RWPE2 (cell line): Measurements from ENCODE around the gene AP4B1.

Source experiments
- ATAC-seq: fragments of 200-7000 bp; cut with Tn5 transposase; 3 replicates; pipeline ENCODE4 v1.9.1; 2021; ENCODE audit warnings: low read depth
- DNase-seq: peaks from one replicate; pipeline ENCODE4 v3.0.0-alpha.2; 2020; ENCODE audit warnings: low spot score
- H3K27ac ChIP-seq: fragments of 450-650 bp; 2 replicates; pipeline ENCODE4 v1.5.1; 2017; ENCODE audit warnings: mild to moderate bottlenecking; ENCODE audit not compliant: poor library complexity, severe bottlenecking
- H3K27me3 ChIP-seq: fragments of 250-450 bp; sonication (Bioruptor Pico); 2 replicates; pipeline ENCODE4 v1.5.1; 2021; ENCODE audit warnings: mild to moderate bottlenecking, moderate library complexity; ENCODE audit not compliant: insufficient read depth, poor library complexity, severe bottlenecking
- H3K36me3 ChIP-seq: fragments of 250-450 bp; sonication (Bioruptor Pico); 2 replicates; pipeline ENCODE4 v1.5.1; 2020; ENCODE audit warnings: low read depth, mild to moderate bottlenecking, moderate library complexity
- H3K4me1 ChIP-seq: fragments of 250-450 bp; sonication (Bioruptor Pico); 2 replicates; pipeline ENCODE4 v1.5.1; 2021; ENCODE audit warnings: mild to moderate bottlenecking, moderate library complexity; ENCODE audit not compliant: insufficient read depth, poor library complexity, severe bottlenecking
- H3K4me3 ChIP-seq: fragments of 250-450 bp; sonication (Bioruptor Pico); 2 replicates; pipeline ENCODE4 v1.5.1; 2021; ENCODE audit warnings: mild to moderate bottlenecking, moderate library complexity; ENCODE audit not compliant: severe bottlenecking
- H3K9me3 ChIP-seq: fragments of 250-450 bp; sonication (Bioruptor Pico); 2 replicates; pipeline ENCODE4 v1.5.1; 2021; ENCODE audit warnings: mild to moderate bottlenecking, moderate library complexity; ENCODE audit not compliant: severe bottlenecking
- TF ChIP-seq, protein P1 (sequence below): fragments of 450-650 bp; IDR thresholded peaks from one replicate; pipeline ENCODE4 v1.5.1; 2017; ENCODE audit warnings: mild to moderate bottlenecking, moderate library complexity; ENCODE audit not compliant: poor library complexity, severe bottlenecking

Gene AP4B1

DNA sequence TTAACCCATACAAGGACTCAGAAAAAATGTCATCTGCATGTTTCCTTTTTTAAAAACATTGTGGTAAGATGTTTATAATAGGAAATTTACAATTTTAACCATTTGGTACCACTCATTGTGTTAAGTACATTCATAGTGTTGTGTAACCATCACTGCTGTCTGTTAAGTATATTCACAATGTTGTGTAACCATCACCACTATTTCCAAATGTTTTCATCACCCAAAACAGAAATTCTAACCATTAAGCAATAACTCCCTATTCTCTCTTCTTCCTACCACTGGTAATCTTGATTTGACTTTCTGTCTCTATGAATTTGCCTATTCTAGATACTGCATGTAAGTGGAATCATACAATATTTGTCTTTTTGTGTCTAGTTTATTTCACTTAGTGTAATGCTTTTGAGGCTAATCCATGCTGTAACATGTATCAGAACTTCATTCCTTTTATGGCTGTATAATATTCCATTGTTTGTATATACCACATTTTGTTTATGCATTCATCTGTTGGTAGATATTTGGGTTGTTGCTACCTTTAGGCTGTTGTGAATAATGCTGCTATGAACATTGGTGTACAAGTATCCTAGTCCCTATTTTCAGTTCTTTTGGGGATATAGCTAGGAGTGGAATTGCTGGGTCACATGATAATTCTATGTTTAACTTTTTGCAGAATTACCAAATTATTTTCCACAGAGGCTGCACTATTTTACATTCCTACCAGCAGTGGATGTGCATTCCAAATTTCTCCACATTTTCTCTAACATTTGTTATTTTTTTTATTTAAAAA is 38.6 kb upstream of the AP4B1 start:
- Histone ChIP-seq H3K36me3 (peaks cover 43% of the 10 kb centered on the region), H3K4me3 (no peak overlapping the region), H3K9me3 (peaks cover 3% of the 10 kb centered on the region), H3K27ac (no peak overlapping the region), H3K27me3 (no peaks in the 10 kb centered on the region), H3K4me1 (no peaks in the 10 kb centered on the region)
- ATAC-seq = no peak
- DNase-seq = no peak
- TF ChIP-seq, protein P1, sequence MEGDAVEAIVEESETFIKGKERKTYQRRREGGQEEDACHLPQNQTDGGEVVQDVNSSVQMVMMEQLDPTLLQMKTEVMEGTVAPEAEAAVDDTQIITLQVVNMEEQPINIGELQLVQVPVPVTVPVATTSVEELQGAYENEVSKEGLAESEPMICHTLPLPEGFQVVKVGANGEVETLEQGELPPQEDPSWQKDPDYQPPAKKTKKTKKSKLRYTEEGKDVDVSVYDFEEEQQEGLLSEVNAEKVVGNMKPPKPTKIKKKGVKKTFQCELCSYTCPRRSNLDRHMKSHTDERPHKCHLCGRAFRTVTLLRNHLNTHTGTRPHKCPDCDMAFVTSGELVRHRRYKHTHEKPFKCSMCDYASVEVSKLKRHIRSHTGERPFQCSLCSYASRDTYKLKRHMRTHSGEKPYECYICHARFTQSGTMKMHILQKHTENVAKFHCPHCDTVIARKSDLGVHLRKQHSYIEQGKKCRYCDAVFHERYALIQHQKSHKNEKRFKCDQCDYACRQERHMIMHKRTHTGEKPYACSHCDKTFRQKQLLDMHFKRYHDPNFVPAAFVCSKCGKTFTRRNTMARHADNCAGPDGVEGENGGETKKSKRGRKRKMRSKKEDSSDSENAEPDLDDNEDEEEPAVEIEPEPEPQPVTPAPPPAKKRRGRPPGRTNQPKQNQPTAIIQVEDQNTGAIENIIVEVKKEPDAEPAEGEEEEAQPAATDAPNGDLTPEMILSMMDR = no peak

DNA sequence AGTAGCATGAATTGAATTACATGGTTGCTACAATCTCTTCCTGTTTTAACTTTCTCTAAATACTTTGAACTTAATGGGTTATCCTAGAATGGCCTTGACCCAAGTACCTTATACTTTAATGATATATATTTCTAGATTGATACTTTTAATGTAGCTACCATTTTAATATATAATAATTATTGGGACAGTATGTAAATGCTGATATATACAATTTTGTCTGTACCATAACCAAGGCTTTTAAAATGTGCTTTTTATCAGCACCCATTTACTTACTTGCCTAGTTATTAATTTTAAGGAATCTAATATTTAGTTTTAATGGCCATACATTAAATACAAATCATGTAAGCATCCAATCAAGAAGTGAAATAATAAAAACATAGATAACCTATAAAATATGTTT is 37.9 kb upstream of the AP4B1 start:
- Histone ChIP-seq H3K4me3 (no peak overlapping the region), H3K36me3 (peaks cover 43% of the 10 kb centered on the region), H3K27ac (no peak overlapping the region), H3K27me3 (no peaks in the 10 kb centered on the region), H3K4me1 (no peaks in the 10 kb centered on the region), H3K9me3 (peaks cover 3% of the 10 kb centered on the region)
- DNase-seq = no peak
- TF ChIP-seq, protein P1 = no peak
- ATAC-seq = no peak

DNA sequence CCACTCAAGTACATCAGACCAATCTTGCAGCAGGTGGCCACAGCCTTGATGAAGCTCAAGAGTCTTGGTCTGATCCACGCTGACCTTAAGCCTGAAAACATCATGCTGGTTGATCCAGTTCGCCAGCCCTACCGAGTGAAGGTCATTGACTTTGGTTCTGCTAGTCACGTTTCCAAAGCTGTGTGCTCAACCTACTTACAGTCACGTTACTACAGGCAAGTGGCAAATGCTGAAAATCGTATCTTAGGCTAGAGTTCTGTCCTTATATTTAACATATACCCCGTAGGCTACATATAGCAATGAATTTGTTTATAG is 36.6 kb upstream of the AP4B1 start:
- no peak overlapping the region for H3K27ac ChIP-seq
- H3K4me1 ChIP-seq = peaks cover 3% of the 10 kb centered on the region
- no peak overlapping the region for H3K4me3 ChIP-seq
- peaks cover 43% of the 10 kb centered on the region for H3K36me3 ChIP-seq
- TF ChIP-seq, protein P1 = no peak
- H3K9me3 ChIP-seq = peaks cover 3% of the 10 kb centered on the region
- DNase-seq (no peak), ATAC-seq (no peak)
- H3K27me3 ChIP-seq = no peaks in the 10 kb centered on the region

DNA sequence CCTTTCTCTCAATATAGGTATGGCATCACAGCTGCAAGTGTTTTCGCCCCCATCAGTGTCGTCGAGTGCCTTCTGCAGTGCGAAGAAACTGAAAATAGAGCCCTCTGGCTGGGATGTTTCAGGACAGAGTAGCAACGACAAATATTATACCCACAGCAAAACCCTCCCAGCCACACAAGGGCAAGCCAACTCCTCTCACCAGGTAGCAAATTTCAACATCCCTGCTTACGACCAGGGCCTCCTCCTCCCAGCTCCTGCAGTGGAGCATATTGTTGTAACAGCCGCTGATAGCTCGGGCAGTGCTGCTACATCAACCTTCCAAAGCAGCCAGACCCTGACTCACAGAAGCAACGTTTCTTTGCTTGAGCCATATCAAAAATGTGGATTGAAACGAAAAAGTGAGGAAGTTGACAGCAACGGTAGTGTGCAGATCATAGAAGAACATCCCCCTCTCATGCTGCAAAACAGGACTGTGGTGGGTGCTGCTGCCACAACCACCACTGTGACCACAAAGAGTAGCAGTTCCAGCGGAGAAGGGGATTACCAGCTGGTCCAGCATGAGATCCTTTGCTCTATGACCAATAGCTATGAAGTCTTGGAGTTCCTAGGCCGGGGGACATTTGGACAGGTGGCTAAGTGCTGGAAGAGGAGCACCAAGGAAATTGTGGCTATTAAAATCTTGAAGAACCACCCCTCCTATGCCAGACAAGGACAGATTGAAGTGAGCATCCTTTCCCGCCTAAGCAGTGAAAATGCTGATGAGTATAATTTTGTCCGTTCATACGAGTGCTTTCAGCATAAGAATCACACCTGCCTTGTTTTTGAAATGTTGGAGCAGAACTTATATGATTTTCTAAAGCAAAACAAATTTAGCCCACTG is 36.0 kb upstream of the AP4B1 start:
- DNase-seq = no peak
- peaks cover 2% of the 10 kb centered on the region for H3K9me3 ChIP-seq
- peaks cover 39% of the 10 kb centered on the region for H3K36me3 ChIP-seq
- H3K4me1 ChIP-seq = peaks cover 3% of the 10 kb centered on the region
- no peak overlapping the region for H3K4me3 ChIP-seq
- TF ChIP-seq, protein P1 = no peak
- no peak overlapping the region for H3K27ac ChIP-seq
- H3K27me3 ChIP-seq = no peaks in the 10 kb centered on the region
- no peak for ATAC-seq
